HepG2 (cell line): ENCODE measurements around the gene NUDT3. TPM values are rescaled to one million over a fixed set of nuclear protein-coding genes. Genes with fewer than 3 reads are reported as not detected.

Source experiments
- IRF9 ChIP-seq: sonication (generic); formaldehyde crosslinking; IDR thresholded peaks from 2 replicates; pipeline ENCODE4 v1.8.0; 2022; ENCODE audit warnings: missing genetic modification reagents, mild to moderate bottlenecking, borderline replicate concordance
- KMT2A ChIP-seq: sonication (generic); formaldehyde crosslinking; IDR thresholded peaks from 2 replicates; pipeline ENCODE4 v1.4.0; 2020; ENCODE audit warnings: missing genetic modification reagents
- MAFK ChIP-seq, 2 experiments: IDR thresholded peaks in 1 of 2; conservative IDR thresholded peaks in 1 of 2; 2 replicates each; pipeline ENCODE4 v1.6.1; 2011; ENCODE audit warnings: improper control_type of control experiment in 2 of 2, low read length in 2 of 2
- MLX ChIP-seq: IDR thresholded peaks from 2 replicates; pipeline ENCODE4 v1.6.1; 2016
- NONO ChIP-seq, 2 experiments: fragments of 450-650 bp in 1 of 2; sonication (generic) in 1 of 2; formaldehyde crosslinking in 1 of 2; IDR thresholded peaks in 1 of 2; conservative IDR thresholded peaks in 1 of 2; 2 replicates each; pipeline versions ENCODE4 v1.6.1 to v1.8.0; 2017 to 2022; ENCODE audit warnings: mild to moderate bottlenecking in 1 of 2, missing genetic modification reagents in 1 of 2, moderate library complexity in 1 of 2
- PRDM15 ChIP-seq: sonication (generic); formaldehyde crosslinking; IDR thresholded peaks from 2 replicates; pipeline ENCODE4 v1.4.0; 2020; ENCODE audit warnings: missing genetic modification reagents
- REST ChIP-seq, 2 experiments: IDR thresholded peaks; 2 replicates each; pipeline ENCODE4 v1.6.1; 2011 to 2012; ENCODE audit warnings: low read length in 2 of 2, borderline replicate concordance in 1 of 2, low read depth in 1 of 2, mild to moderate bottlenecking in 1 of 2, moderate library complexity in 1 of 2
- TEAD2 ChIP-seq: sonication (generic); formaldehyde crosslinking; IDR thresholded peaks from 2 replicates; pipeline ENCODE4 v1.9.0; 2021; ENCODE audit warnings: missing genetic modification reagents
- ZBTB49 ChIP-seq: sonication (generic); formaldehyde crosslinking; IDR thresholded peaks from 2 replicates; pipeline ENCODE4 v1.4.0; 2020; ENCODE audit warnings: missing genetic modification reagents, borderline replicate concordance
- ZNF335 ChIP-seq: sonication (generic); formaldehyde crosslinking; IDR thresholded peaks from 2 replicates; pipeline ENCODE4 v1.4.0; 2020; ENCODE audit warnings: missing genetic modification reagents
- ZNF343 ChIP-seq: sonication (generic); formaldehyde crosslinking; IDR thresholded peaks from 2 replicates; pipeline ENCODE4 v1.4.0; 2020; ENCODE audit warnings: mild to moderate bottlenecking, missing genetic modification reagents
- ZUFSP ChIP-seq: sonication (generic); formaldehyde crosslinking; IDR thresholded peaks from 2 replicates; pipeline ENCODE4 v1.9.0; 2021; ENCODE audit warnings: missing genetic modification reagents, mild to moderate bottlenecking, borderline replicate concordance
- polyA plus RNA-seq, 8 experiments: library from polyadenylated mRNA; depleted of rRNA in 3 of 8; stranded (reverse) in 7 of 8; unstranded in 1 of 8; fragments of >200 nt; fragmentation: Illumina TruSeq in 4 of 8; extraction: Trizol in 4 of 8; gene quantifications; 2 replicates each; pipeline versions ENCODE4 v1.2.1 to v1.2.3, GENCODE V29; 2011 to 2016; ENCODE audit warnings: low read depth in 4 of 8, missing spikeins in 1 of 8, mixed read lengths in 1 of 8; ENCODE audit not compliant: insufficient read depth in 1 of 8
- total RNA-seq, 5 experiments: library from RNA; depleted of rRNA; stranded (reverse); fragments of >200 nt; fragmentation: Illumina TruSeq; extraction: Trizol; gene quantifications; 2 replicates each; pipeline ENCODE4 v1.2.3, GENCODE V29; 2016; ENCODE audit warnings: low read depth in 1 of 5

NUDT3 gene
- total and polyA plus RNA-seq, 2 of the 13 experiments (the other 11 are each of a cell fraction or from before 2014, with no cell fraction given), result 20.2 to 20.6 TPM

- no peak for TF ChIP-seq REST (IDR thresholded peaks at IDR 0.05; ENCODE audit: borderline replicate concordance in 1 of 2, low read depth in 1 of 2, low read length in 2 of 2)
- peak; percentile 83; the same call in 1 of the 2 replicates for TF ChIP-seq ZNF335
- 0 out of 2 replicates have a peak, but pooled peaks have one; percentile 75 for TF ChIP-seq IRF9 (CRISPR knock-in tag)
- 0 out of 2 replicates have a peak, but pooled peaks have one; percentile 21 for TF ChIP-seq PRDM15
- peak; percentile 93 for TF ChIP-seq KMT2A (CRISPR knock-in tag)
- TF ChIP-seq MLX (CRISPR knock-in tag), result peak; percentile 67
- no peak for TF ChIP-seq ZBTB49 (CRISPR knock-in tag)
- no peak for TF ChIP-seq ZUFSP
- TF ChIP-seq ZNF343 (CRISPR knock-in tag), result peak; percentile 97
- no peak for TF ChIP-seq TEAD2 (CRISPR knock-in tag)
- no peak for TF ChIP-seq MAFK (conservative IDR thresholded peaks at IDR 0.05 in 1 of 2, IDR thresholded peaks at IDR 0.05 in 1 of 2; ENCODE audit: low read length in 2 of 2)
- TF ChIP-seq NONO (IDR thresholded peaks at IDR 0.05), result no peak
- peak; percentile 95 for TF ChIP-seq NONO (CRISPR knock-in tag; conservative IDR thresholded peaks at IDR 0.05)
Observed at GRCh38 chr6:34392497-34393190, at the start of gene NUDT3 (continued).
